Suprapubic skin (tissue), 4 donors: Measurements from ENCODE around the gene ANKRD45. TPM values are rescaled to one million over a fixed set of nuclear protein-coding genes. Genes with fewer than 3 reads are reported as not detected.

Source experiments
- DNase-seq, 2 donors: peaks; one replicate each; pipeline ENCODE4 v3.0.0-alpha.2; 2019; ENCODE audit warnings: low spot score in 2 of 2
- H3K27ac ChIP-seq: fragments of 200-600 bp; sonication (generic); one replicate; pipeline ENCODE4 v1.5.1; 2019
- H3K27me3 ChIP-seq: fragments of 200-600 bp; sonication (generic); one replicate; pipeline ENCODE4 v1.5.1; 2019
- H3K36me3 ChIP-seq: fragments of 200-600 bp; sonication (generic); one replicate; pipeline ENCODE4 v1.5.1; 2019
- H3K4me1 ChIP-seq: fragments of 200-600 bp; sonication (generic); one replicate; pipeline ENCODE4 v1.5.1; 2019
- H3K4me3 ChIP-seq: fragments of 200-600 bp; sonication (generic); one replicate; pipeline ENCODE4 v1.5.1; 2019; ENCODE audit warnings: mild to moderate bottlenecking
- H3K9me3 ChIP-seq: fragments of 200-600 bp; sonication (generic); one replicate; pipeline ENCODE4 v1.5.1; 2019
- CTCF ChIP-seq, 2 donors: fragments of 200-600 bp in 1 of 2; fragments of 450-650 bp in 1 of 2; sonication (generic) in 1 of 2; IDR thresholded peaks; one replicate each; pipeline ENCODE4 v1.5.1; 2016 to 2019; ENCODE audit warnings: antibody characterized with exemption in 2 of 2, mild to moderate bottlenecking in 1 of 2, moderate library complexity in 1 of 2
- EP300 ChIP-seq: sonication (generic); formaldehyde crosslinking; IDR thresholded peaks from one replicate; pipeline ENCODE4 v1.6.1; 2017; ENCODE audit warnings: antibody characterized with exemption
- POLR2A ChIP-seq, 2 donors: fragments of 450-650 bp; IDR thresholded peaks; one replicate each; pipeline ENCODE4 v1.6.1; 2017; ENCODE audit warnings: antibody characterized with exemption in 2 of 2, mild to moderate bottlenecking in 2 of 2, moderate library complexity in 2 of 2
- POLR2AphosphoS5 ChIP-seq, 3 donors: sonication (generic); formaldehyde crosslinking; IDR thresholded peaks; one replicate each; pipeline ENCODE4 v1.6.1; 2017; ENCODE audit warnings: antibody characterized with exemption in 3 of 3
- WGBS: methylation state at CpG from one replicate; pipeline ENCODE4 v1.1.5; 2018; 5-methylcytosine and 5-hydroxymethylcytosine counted together
- total RNA-seq, 4 donors: library from RNA; depleted of rRNA; stranded (reverse); fragments of >200 nt; gene quantifications; one replicate each; pipeline ENCODE4 v1.1.0, GENCODE V29; 2016

ANKRD45 gene
- total RNA-seq, 4 donors from 2014 or later: not detected

- no peak for DNase-seq
- WGBS: 67% methylated on average over 6 of the region's 6 CpGs
- Histone ChIP-seq H3K27ac (no peak overlapping the region), H3K27me3 (no peaks in the 10 kb centered on the region), H3K4me1 (no peaks in the 10 kb centered on the region), H3K4me3 (no peak overlapping the region), H3K36me3 (no peaks in the 10 kb centered on the region), H3K9me3 (no peaks in the 10 kb centered on the region)
- no peak for TF ChIP-seq POLR2AphosphoS5 (IDR thresholded peaks at IDR 0.05)
- TF ChIP-seq CTCF (IDR thresholded peaks at IDR 0.05): no peak
- TF ChIP-seq POLR2A (IDR thresholded peaks at IDR 0.05): no peak
- TF ChIP-seq EP300: no peak
Observed at GRCh38 chr1:173562813-173563212, 106.8 kb downstream of the ANKRD45 start.

GRCh38 chr1:173561263-173561662 is 108.4 kb downstream of the ANKRD45 start:
- Histone ChIP-seq H3K4me3 (no peak overlapping the region), H3K36me3 (no peaks in the 10 kb centered on the region), H3K27me3 (no peaks in the 10 kb centered on the region), H3K27ac (no peak overlapping the region), H3K4me1 (no peaks in the 10 kb centered on the region), H3K9me3 (no peaks in the 10 kb centered on the region)
- no peak for DNase-seq
- WGBS: 77% methylated on average over 1 of the region's 1 CpG
- TF ChIP-seq CTCF (IDR thresholded peaks at IDR 0.05): no peak
- TF ChIP-seq POLR2A (IDR thresholded peaks at IDR 0.05): no peak
- TF ChIP-seq EP300: no peak
- no peak for TF ChIP-seq POLR2AphosphoS5 (IDR thresholded peaks at IDR 0.05)

GRCh38 chr1:173560285-173560880 is 109.3 kb downstream of the ANKRD45 start:
- TF ChIP-seq EP300: no peak
- no peak for TF ChIP-seq CTCF (IDR thresholded peaks at IDR 0.05)
- TF ChIP-seq POLR2AphosphoS5 (IDR thresholded peaks at IDR 0.05): no peak
- TF ChIP-seq POLR2A (IDR thresholded peaks at IDR 0.05): no peak
- H3K4me1 ChIP-seq: no peaks in the 10 kb centered on the region
- no peak for DNase-seq
- no peak overlapping the region for H3K4me3 ChIP-seq
- H3K36me3 ChIP-seq: no peaks in the 10 kb centered on the region
- H3K9me3 ChIP-seq: no peaks in the 10 kb centered on the region
- no peak overlapping the region for H3K27ac ChIP-seq
- no peaks in the 10 kb centered on the region for H3K27me3 ChIP-seq
- WGBS: 96% methylated on average over 3 of the region's 3 CpGs

Other genes with a start within 250 kb of the ANKRD45 start
- gene PRDX6, start 192.5 kb downstream of the ANKRD45 start, total RNA-seq: 100 to 1,000 TPM; 151 to 223 (median 190) TPM
- not detected for gene SLC9C2, start 66.8 kb downstream of the ANKRD45 start, total RNA-seq
- gene TEX50, start 34.5 kb downstream of the ANKRD45 start, total RNA-seq: not detected
- 10 to 100 TPM; 26.3 to 34.2 (median 29.4) TPM for gene KLHL20, start 45.1 kb upstream of the ANKRD45 start, total RNA-seq
- gene DARS2, start 154.8 kb upstream of the ANKRD45 start, total RNA-seq: 10 to 100 TPM in 1 of 4 donors, 1 to 10 TPM in 3; 7.1 to 13.7 (median 9.4) TPM
- gene CENPL, start 155.0 kb upstream of the ANKRD45 start, total RNA-seq: 1 to 10 TPM; 3.2 to 8.5 (median 5.6) TPM
- 100 to 1,000 TPM; 344 to 508 (median 411) TPM for gene GAS5, start 198.1 kb upstream of the ANKRD45 start, total RNA-seq
- gene ZBTB37, start 198.5 kb upstream of the ANKRD45 start, total RNA-seq: 10 to 100 TPM in 2 of 4 donors, 1 to 10 TPM in 2; 6.1 to 20.7 (median 9.3) TPM
- gene SERPINC1, start 247.5 kb upstream of the ANKRD45 start, total RNA-seq: 1 to 10 TPM in 1 of 4 donors, under 1 TPM in 1, not detected in 2; 0.31 to 2.3 TPM